GM12891 (cell line): ENCODE data around the gene RPP14.
A peak's percentile ranks its signal among the peaks of the same experiment; 100 is the strongest.

Source experiments
- DNase-seq: peaks from one replicate; pipeline ENCODE4 v3.0.0; 2011; ENCODE audit warnings: low spot score; ENCODE audit not compliant: insufficient read length
- FAIRE-seq: peaks from 2 replicates; lab custom pipeline; 2011; peaks lifted over from hg19 to GRCh38; lab: Jason Lieb, UNC
- PAX5 ChIP-seq: IDR thresholded peaks from 2 replicates; pipeline ENCODE4 v1.6.1; 2011; ENCODE audit warnings: low read length, moderate library complexity, mild to moderate bottlenecking; ENCODE audit not compliant: insufficient read depth, severe bottlenecking
- POLR2A ChIP-seq: IDR thresholded peaks from 2 replicates; pipeline ENCODE4 v1.6.1; 2011; ENCODE audit warnings: low read depth, low read length, control low read depth
- POLR2AphosphoS5 ChIP-seq: IDR thresholded peaks from 2 replicates; pipeline ENCODE4 v1.6.1; 2011; ENCODE audit warnings: low read depth, low read length, control low read depth
- POU2F2 ChIP-seq: IDR thresholded peaks from 2 replicates; pipeline ENCODE4 v1.6.1; 2011; ENCODE audit warnings: low read depth, mild to moderate bottlenecking, control low read depth, low read length, moderate library complexity
- SPI1 ChIP-seq: IDR thresholded peaks from 2 replicates; pipeline ENCODE4 v1.6.1; 2011; ENCODE audit warnings: low read depth, low read length, control low read depth
- TAF1 ChIP-seq: IDR thresholded peaks from 2 replicates; pipeline ENCODE4 v1.6.1; 2011; ENCODE audit warnings: low read depth, low read length, control low read depth

RPP14 gene

DNA sequence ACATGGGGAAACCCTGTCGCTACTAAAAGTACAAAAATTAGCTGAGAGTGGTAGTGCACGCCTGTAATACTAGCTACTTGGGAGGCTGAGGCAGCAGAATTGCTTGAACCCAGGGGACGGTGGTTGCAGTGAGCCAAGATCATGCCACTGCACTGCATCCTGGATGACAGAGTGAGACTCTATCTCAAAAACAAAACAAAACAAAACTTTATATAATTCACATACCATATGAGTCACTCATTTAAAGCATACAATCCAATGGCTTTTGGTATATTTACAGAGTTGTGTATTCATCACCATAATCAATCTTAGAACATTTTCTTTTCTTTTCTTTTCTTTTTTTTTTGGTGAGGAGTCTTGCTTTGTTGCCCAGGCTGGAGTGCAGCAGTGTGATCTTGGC lies 35.3 kb downstream of the RPP14 start:
- DNase-seq = no peak
- FAIRE-seq = no peak
- no peak for TF ChIP-seq PAX5
- TF ChIP-seq POU2F2 = no peak
- TF ChIP-seq TAF1 = no peak
- no peak for TF ChIP-seq POLR2A
- TF ChIP-seq SPI1 = no peak
- no peak for TF ChIP-seq POLR2AphosphoS5

DNA sequence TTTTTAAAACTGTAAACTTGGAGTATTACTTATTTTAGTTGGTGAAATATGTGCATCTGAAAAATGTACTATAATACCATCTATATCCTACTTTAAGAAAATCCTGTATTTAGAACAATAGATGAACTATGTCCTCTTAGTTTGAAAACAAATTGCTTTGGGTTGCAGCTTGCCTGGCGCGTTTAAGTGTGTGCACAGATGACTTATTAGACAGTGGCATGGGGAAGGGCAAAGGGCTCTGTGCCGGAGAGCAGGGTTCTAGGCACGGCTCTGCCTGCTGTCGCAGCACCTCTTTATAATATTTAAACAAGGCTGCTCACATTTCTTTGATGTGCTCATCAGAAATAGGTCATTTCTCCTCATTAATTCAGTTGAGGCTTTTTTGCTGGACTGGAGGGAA lies 36.6 kb downstream of the RPP14 start:
- DNase-seq (no peak), FAIRE-seq (no peak)
- no peak for TF ChIP-seq SPI1
- TF ChIP-seq POLR2A = no peak
- TF ChIP-seq PAX5 = no peak
- TF ChIP-seq POU2F2 = no peak
- no peak for TF ChIP-seq TAF1
- TF ChIP-seq POLR2AphosphoS5 = no peak

DNA sequence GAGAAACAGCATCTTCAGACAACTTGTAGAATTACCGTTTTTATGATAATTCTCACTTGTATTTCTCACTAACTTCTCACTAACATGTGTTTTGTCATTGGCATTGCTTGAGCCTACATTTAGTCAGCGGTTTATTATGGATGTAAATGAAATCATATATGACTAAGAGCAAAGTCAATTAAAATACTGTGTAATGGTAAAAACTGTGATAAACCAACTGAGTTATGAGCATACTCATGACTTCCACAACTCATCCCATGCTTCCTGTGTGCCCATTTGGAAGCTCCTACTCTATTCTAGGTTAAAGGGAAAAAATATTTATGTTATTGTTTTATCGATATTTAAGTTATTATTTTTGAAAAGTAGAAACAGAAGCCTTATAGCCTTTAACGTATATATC lies 39.4 kb downstream of the RPP14 start:
- DNase-seq (no peak), FAIRE-seq (no peak)
- no peak for TF ChIP-seq POLR2AphosphoS5
- no peak for TF ChIP-seq POU2F2
- no peak for TF ChIP-seq TAF1
- no peak for TF ChIP-seq POLR2A
- no peak for TF ChIP-seq SPI1
- no peak for TF ChIP-seq PAX5

DNA sequence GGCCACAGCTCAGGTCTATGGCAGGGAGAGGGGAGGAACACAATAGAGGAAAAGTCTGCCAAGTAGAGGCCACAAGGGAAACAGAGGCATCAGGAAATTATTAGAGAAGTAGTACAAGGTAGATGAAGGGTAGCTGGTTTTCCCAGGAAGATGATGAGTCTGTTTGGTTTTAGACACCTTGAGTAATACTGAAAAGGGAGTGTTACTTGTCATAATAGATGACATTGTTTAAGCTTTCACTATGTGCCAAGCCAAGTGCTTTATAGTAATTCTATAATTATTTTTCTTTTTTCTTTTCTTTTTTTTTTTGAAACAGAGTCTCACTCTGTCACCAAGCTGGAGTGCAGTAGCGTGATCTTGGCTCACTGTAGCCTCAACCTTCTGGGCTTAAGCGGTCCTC lies 40.3 kb downstream of the RPP14 start:
- no peak for DNase-seq
- TF ChIP-seq TAF1 = no peak
- TF ChIP-seq SPI1 = no peak
- TF ChIP-seq POU2F2 = no peak
- TF ChIP-seq POLR2A = no peak
- no peak for TF ChIP-seq POLR2AphosphoS5
- TF ChIP-seq PAX5 = no peak
- peak; percentile 47 for FAIRE-seq

DNA sequence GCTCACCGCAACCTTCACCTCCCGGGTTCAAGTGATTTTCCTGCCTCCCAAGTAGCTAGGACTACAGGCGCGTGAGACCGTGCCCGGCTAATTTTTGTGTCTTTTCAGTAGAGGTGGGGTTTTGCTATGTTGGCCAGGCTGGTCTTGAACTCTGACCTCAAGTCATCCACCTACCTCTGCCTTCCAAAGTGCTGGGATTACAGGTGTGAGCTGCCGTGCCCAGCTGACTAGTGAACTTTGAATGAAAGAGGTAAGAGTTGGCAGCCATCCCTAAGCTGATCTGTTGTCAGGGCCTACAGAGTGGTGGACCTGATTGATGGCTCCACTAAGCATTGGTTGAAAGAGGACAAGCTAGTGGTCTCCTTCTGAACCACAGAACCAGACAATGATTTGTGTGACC lies 41.9 kb downstream of the RPP14 start:
- no peak for FAIRE-seq
- DNase-seq = no peak
- no peak for TF ChIP-seq POLR2A
- no peak for TF ChIP-seq POLR2AphosphoS5
- no peak for TF ChIP-seq SPI1
- TF ChIP-seq TAF1 = no peak
- TF ChIP-seq PAX5 = no peak
- TF ChIP-seq POU2F2 = no peak

DNA sequence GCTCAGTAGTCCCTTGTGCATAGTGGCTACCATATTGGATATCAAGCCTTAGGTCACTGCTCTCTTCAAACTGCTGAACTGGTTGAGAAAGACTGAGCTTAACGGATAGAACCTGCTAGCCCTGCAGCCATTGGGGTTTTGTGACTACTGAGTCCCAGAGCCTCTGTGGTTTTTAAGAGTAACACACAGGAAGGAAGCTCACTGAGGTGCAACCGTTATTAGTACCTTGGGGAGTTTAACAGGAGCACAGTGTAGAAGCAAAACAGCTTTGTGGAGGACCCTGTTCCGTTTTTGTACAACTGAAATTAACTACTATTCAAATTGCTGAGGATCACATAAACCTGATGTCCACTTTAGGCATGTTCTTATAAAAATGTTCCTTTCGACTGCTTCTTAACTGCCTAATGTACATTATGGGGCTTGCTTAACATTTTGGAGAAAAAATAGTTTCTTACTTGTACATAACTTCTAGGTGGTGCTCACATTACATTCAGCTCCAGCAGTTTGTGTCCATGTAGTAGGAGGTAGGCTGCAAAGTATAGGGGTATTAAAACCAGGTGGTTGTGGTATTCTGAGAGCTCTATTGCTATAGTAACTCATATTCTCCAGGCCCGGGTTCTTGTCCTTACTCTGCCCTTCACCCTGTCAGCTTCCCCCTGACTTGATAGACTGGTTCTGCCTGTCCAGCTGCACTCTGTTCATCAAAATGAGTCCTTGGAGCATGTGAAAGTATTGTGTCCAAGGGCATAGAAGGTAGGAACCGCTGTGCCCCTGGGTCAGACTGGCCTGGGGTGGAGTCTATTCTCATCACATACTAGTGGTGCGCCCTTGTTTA lies 44.0 kb downstream of the RPP14 start:
- FAIRE-seq = peak; percentile 98
- peak; percentile 25 for DNase-seq
- no peak for TF ChIP-seq POLR2AphosphoS5
- 0 out of 2 replicates have a peak, but pooled peaks have one; percentile 50 for TF ChIP-seq POLR2A
- TF ChIP-seq PAX5 = peak; percentile 76
- peak; percentile 78 for TF ChIP-seq SPI1

DNA sequence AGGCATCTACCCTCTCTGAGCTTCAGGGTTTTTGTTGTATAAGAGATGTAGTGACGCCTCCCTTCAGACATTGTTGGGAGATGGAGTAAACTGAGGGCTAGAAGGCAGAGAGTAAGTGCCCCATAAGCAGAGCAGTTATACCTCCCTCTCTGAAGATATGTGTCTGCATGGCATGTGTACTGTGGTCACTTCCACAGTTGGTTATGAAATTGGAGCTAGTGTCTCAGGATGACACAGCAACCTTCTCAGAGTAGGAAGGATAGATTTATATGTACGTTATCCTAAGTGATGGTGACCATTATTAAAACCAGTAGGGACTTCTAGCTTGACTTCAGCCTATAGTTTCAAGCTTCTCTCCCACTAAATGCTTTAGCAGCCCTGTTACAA lies 44.6 kb downstream of the RPP14 start:
- FAIRE-seq (no peak), DNase-seq (no peak)

DNA sequence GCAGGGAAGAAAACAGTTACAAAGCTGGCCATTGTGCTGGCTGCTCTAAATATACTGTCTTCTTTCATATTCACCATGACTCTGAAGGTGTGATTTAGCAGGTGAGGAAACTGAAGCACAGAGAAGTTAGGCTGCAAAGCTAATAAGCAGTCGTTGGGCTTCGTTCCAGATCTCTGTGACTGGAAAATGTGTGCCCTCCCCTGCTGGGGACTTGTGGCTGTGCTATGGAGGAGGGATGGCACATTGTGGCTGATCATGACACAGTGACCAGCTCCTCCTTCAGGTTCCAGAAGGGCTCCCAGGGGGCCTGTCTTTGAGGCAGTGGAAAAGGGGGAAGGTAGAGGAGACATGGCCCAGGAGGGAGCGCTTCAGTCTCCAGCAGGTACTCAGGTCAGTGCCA lies 45.9 kb downstream of the RPP14 start:
- FAIRE-seq (peak; percentile 92), DNase-seq (no peak)
- TF ChIP-seq POLR2AphosphoS5 = no peak
- no peak for TF ChIP-seq SPI1
- TF ChIP-seq PAX5 = no peak
- no peak for TF ChIP-seq TAF1
- TF ChIP-seq POLR2A = no peak
- TF ChIP-seq POU2F2 = no peak

More for the DNA sequence above, 44.6 kb downstream of the RPP14 start:
- TF ChIP-seq POLR2AphosphoS5 = no peak
- TF ChIP-seq SPI1 = no peak
- TF ChIP-seq POLR2A = no peak
- TF ChIP-seq TAF1 = no peak
- no peak for TF ChIP-seq PAX5
- TF ChIP-seq POU2F2 = no peak

DNA sequence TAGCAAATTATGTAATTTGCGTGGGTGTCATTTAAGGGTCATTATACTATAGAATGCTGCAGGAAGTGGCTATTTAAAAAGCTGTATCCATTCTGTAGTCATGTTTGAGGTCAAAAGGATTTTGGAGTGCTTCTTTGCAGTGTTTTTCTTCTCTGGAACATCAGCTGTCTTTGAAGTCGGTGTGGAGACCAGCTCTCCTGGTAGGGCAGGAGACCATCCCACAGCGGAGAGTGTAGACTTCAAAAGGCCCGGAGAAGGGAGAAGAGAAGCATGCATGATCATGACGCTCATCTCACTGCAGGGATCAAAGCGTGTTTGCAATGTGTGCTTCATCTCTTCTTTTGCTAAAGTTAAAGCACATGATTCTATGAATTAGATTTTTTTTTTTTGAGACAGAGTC lies 46.6 kb downstream of the RPP14 start:
- no peak for TF ChIP-seq PAX5
- no peak for TF ChIP-seq POLR2AphosphoS5
- no peak for TF ChIP-seq POLR2A
- TF ChIP-seq TAF1 = no peak
- no peak for TF ChIP-seq POU2F2
- no peak for TF ChIP-seq SPI1
- DNase-seq (no peak), FAIRE-seq (no peak)
